GM19240 (cell line): ENCODE data around the gene DHCR24.
"Not testable (repeated sequence)": the region's sequence is repeated elsewhere in the genome, so short reads cannot be mapped to it uniquely, and the experiment has no call there.

Experiments
- DNase-seq: peaks from one replicate; pipeline ENCODE4 v3.0.0; 2011; ENCODE audit warnings: low spot score; ENCODE audit not compliant: insufficient read length

DHCR24 gene

GRCh38 chr1:54888080-54888733, 1.2 kb upstream of the DHCR24 start:
- DNase-seq: no peak

- no peak for DNase-seq
Observed at GRCh38 chr1:54887665-54888071, 673 bp upstream of the DHCR24 start.

GRCh38 chr1:54885807-54886723, 930 bp downstream of the DHCR24 start:
- DNase-seq: no peak

DNA sequence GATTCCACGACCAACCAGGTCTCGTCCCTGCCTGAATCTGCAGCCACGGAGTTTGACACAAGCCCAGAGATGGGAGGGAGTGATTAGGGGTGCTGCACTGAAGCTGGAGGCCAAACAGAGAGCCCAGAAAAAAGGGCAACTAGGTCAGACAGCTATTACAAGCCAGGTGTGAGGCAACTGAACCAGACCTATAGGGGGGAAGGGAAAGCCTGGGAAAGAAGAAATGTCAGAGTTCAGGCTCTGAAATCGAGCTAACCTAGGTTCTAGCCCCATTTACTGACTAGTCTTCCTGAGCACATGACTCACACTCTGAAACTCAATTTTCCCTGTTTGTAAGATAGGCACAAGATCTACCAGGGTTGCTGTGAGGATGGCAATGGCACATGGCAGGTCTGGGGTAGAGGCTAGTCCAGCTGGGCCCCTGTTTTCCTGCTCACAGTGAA, 1.7 kb downstream of the DHCR24 start:
- no peak for DNase-seq

- no peak for DNase-seq
Observed at GRCh38 chr1:54884768-54885167, 2.2 kb downstream of the DHCR24 start.

- no peak for DNase-seq
Observed at GRCh38 chr1:54884135-54884586, 2.8 kb downstream of the DHCR24 start.

DNA sequence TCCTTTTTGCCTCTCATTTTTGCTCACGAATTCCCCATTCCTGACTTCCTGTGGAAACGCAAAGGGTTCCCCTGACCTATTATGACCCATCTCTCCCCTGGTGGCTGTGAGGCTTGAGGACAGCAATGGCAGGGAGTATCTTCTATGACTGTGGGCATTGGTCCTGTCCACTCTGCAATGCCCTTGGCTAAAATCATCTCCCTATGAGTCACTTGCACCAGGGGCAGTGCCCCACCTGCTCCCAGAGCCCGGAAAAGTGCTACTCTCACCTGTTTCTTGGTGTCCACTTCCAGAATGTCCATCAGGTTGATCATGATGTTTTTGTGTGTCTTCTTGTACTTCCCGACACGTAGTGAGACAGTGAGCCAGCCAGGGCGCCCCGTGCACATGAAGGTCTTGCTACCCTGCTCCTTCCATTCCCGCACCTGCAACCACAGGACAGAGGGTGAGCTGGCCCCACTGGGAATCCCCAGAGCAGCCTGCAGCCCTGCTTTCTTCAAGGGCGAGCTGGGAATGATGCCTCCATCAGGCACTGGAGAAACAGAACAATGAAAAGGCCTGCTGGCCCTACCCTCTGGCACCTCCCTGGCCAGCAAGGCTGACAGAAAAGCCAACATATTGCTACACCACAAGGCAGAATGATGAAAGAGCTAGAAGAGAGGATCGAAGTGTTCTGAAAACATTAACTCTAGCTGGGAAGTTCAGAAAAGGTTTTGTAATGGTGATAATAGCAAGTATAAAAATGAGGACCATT, 3.5 kb downstream of the DHCR24 start:
- no peak for DNase-seq

DNA sequence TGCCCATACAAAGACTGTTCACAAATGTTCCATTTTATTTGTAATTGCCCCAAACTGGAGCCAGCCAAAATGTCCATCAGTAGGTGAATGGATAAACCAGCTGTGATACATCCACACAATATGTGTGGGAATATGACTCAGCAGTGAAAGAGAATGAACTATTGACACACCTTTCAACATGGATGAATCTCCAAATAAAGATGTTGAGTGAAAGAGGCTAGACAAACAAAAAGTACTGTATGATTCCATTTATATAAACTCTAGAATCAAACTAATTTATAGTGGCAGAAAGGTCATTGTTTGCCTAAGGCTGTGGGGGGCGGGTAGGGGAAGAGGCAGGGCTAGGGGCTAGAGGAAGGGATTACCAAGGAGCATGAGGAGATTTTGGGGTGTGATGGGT, 4.5 kb downstream of the DHCR24 start:
- DNase-seq: no peak

DNA sequence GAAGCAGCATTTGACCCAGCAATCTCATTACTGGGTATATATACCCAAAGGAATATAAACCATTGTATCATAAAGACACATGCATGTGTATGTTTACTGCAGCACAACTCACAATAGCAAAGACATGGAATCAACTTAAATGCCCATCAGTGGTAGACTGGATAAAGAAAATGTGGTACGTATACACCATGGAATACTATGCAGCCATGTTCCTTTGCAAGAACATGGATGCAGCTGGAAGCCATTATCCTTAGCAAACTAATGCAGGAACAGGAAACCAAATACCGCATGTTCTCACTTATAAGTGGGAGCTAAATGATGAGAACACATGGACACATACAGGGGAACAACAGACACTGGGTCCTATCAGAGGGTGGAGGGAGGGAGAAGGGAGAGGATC, 5.4 kb downstream of the DHCR24 start:
- not testable (repeated sequence) for DNase-seq

GRCh38 chr1:54879872-54880271, 7.1 kb downstream of the DHCR24 start:
- no peak for DNase-seq

DNA sequence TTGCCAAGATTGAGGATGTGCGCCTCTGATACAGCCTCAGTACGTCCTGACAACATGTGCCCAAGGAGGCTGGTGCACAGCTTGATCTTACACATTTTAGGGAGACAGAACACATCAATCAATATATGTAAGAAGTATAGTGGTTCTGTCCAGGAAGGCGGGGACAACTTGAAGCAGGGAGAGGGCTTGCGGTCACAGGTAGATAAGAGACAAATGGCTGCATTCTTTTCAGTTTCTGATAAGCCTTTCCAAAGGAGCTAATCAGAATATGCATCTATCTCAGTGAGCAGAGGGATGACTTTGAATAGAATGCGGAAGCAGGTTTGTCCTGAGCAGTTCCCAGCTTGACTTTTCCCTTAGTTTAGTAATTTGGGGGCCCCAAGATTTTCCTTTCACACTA, 10.2 kb downstream of the DHCR24 start:
- DNase-seq: no peak

- DNase-seq: no peak
Observed at GRCh38 chr1:54875000-54875399, 12.0 kb downstream of the DHCR24 start.

DNA sequence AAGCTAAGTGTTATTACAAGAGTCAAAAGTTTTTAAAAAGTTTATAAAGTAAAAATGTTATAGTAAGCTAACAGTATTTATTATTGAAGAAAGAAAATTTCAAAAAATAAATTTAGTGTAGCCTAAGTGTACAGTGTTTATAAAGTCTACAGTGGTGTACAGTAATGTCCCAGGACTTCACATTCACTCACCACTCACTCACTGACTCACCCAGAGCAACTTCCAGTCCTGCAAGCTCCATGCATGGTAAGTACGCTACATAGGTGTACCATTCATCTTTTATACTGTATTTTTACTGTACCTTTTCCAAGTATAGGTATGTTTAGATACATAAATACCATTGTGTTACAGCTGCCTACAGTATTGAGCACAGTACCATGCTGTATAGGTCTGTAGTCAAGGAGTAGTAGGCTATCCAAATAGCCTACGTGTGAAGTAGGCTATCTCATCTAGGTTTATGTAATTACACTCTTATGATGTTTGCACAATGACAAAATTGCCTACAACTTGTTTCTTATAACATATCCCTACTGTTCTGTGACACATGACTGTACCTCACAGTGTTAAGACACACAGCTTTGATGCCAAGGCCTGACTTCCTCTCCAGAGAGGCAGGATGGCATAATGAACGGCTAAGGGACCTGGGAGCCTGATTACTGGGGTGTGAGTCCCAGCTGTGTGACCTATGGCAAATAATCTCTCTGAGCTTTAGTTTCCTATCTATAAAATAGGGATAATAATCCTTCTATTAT, 12.7 kb downstream of the DHCR24 start:
- no peak for DNase-seq

DNA sequence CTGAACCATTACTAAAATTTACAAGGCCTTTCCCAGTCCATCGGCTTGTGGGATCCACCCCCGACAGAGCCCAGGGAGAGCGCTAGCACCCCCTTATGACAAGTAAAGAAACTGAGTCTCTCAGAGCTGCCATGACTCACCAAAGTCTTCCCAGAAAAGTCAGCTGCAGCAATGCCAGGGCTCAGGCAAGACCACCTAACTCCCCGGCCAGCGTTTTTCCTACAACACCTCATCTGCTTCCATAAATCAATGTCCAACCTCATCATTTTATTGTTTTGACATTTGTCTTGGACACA, 15.0 kb downstream of the DHCR24 start:
- DNase-seq: no peak

GRCh38 chr1:54871275-54872035, 15.5 kb downstream of the DHCR24 start:
- no peak for DNase-seq

DNA sequence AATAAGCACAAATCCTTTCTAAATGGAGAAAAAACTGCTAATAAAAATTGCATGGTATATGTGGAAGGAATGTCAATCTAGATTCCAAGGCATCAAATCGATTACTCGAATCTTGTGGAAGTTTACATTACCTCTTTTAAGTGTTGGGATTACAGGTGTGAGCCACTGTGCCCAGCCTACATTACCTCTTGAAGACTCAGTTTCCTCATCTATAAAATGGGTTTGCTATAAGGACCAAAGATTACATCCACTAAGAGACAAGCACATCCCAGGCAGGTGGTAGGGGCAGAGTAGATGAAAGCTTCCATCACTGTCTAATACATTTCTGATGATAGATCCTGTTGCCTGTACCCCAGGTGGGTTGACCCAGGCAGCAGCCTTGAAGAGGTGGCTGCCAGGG, 16.1 kb downstream of the DHCR24 start:
- no peak for DNase-seq

- no peak for DNase-seq
Observed at GRCh38 chr1:54869173-54869851, 17.7 kb downstream of the DHCR24 start.

- DNase-seq: no peak
Observed at GRCh38 chr1:54867717-54868057, 19.3 kb downstream of the DHCR24 start.

GRCh38 chr1:54866801-54867716, 19.9 kb downstream of the DHCR24 start:
- no peak for DNase-seq
